DMS153 (cell line): Measurements from ENCODE around the gene FER.
"Not testable (repeated sequence)": the region's sequence is repeated elsewhere in the genome, so short reads cannot be mapped to it uniquely, and the experiment has no call there.

Source experiments
- DNase-seq: peaks from one replicate; lab custom pipeline; 2025; lab: John Stamatoyannopoulos, UW

Gene FER

DNA sequence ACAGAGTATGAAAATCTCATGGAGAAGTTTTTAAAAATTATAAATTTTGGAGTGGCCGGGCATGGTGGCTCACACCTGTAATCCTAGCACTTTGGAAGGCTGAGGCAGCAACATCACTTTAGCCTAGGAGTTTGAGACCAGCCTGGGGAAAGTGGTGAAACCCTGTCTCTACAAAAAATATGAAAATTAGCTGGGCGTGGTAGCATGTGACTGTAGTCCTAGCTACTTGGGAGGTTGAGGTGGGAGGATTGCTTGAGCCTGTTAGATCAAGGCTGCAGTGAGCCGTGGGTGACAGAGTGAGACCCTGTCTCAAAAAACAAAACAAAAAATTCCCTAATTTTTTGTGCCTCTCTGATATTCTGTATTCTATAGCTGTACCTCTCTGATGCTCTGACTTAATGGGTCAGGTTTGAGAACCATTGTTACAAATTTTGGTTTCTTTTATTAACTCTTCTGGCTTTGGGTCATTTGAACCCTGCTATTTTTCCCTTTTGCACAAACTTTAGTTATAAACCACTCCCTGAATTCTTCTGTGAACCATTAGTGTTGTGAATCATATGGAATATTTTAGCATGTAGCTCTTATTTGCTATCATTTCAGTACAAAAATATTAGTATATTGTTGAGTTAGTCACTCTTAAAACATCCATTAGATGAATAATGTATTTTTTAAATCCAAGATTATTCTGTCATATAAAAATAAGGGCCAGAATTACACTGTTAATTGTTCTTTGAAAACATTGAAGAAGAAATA, 51.0 kb downstream of the FER start:
- no peak for DNase-seq

- no peak for DNase-seq
These were observed 53.6 kb downstream of the FER start for GRCh38 chr5:108801301-108801700.

GRCh38 chr5:108801776-108802175, 54.1 kb downstream of the FER start:
- DNase-seq: no peak

GRCh38 chr5:108810717-108811116, 63.0 kb downstream of the FER start:
- no peak for DNase-seq

GRCh38 chr5:108813673-108814072, 66.0 kb downstream of the FER start:
- DNase-seq: no peak

GRCh38 chr5:108814551-108814950, 66.9 kb downstream of the FER start:
- no peak for DNase-seq

DNA sequence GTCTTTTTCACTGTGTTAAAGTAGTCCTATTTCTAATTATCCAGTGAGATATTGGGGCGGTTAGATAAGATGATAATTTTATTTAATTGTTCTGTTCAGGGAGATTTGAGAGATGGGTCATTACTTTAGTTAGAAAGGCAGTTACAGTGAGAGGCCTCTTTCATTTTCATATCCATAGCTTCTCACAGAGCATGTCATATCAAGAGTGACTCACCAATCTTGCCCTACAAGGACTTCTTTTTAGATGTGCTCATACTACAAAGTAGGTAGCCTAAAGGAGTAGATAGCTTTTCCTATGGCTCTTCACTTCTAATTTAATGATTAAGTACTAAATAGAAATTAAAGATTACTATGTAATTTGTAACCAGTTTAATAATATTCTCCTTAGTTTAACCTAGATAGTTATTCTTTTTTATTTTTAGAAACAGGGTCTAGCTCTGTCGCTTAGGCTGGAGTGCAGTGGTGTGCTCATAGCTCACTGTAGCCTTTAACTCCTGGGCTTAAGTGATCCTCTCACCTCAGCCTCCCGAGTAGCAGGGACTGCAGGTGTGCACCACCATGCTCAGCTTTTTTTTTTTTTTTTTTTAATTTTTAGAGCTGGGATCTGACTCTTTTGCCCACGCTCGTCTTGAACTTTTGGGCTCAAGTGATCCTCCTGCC, 71.0 kb downstream of the FER start:
- no peak for DNase-seq

DNA sequence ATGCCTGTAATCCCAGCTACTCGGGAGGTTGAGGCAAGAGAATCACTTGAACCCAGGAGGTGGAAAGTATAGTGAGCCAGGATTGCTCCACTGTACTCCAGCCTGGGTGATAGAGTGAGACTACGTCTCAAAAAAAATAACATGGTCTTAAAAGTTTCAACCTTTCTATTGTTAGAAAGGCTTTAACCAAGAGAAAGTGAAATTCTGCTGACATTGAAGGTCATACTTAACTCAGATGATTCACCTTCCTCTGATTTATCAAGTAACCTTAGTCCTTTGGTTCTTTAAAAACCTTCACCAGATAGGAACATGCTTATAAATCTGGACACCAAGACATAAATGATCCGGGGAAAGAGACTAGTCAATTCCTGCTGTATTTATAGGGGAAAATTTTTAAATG, 73.3 kb downstream of the FER start:
- no peak for DNase-seq

GRCh38 chr5:108822211-108822947, 74.7 kb downstream of the FER start:
- DNase-seq: no peak

GRCh38 chr5:108827131-108827530, 79.4 kb downstream of the FER start:
- DNase-seq: no peak

DNA sequence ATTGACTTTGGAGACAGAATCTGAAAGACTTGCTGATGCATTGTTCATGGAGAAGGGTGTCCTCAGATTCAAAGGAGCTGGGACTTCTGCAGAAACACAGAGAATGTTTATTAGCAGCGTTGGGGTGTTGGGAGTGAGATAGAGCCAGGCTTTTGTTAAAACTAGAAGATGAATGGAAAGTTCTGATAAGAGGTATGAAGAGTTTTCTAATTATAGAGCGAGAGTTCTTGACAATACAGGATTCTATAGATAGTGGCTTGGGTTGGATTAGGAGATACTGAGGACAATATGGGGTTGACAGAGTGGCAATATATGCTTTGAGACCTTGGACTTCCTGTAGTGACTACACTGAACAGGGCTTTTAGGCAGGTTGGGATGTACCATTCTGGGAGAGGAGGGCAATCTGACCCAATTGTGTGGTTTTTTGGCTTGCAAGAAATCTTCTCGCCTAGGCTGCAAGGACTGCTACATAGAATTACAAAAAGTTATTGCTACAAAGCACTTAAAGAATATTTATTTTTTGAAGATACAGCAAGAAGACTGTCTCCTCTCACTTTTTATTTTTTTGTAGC, 83.1 kb downstream of the FER start:
- DNase-seq: no peak

GRCh38 chr5:108836492-108836891, 88.8 kb downstream of the FER start:
- DNase-seq: no peak

DNA sequence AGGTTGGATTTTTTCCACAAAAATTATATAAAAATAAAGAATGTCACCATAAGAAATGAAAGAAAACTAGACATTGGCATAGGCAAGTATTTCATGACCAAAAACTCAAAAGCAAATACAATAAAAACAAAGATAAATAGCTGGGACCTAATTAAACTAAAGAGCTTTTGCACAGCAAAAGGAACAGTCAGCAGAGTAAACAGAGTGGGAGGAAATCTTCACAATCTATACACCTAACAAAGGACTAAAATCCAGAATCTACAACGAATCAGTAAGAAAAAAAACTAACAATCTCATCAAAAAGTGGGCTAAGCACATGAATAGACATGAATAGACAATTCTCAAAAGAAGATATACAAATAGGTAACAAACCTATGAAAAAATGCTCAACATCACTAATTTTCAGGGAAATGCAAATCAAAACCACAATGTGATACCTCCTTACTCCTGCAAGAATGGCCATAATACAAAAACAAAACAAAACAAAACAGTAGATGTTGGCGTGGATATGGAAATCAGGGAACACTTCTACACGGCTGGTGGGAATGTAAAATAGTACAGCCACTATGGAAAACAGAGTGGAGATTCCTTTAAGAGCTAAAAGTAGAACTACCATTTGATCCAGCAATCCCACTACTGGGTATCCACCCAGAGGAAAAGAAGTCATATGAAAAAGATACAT, 94.7 kb downstream of the FER start:
- DNase-seq: not testable (repeated sequence)

- DNase-seq: not testable (repeated sequence)
These were observed 103.4 kb downstream of the FER start for GRCh38 chr5:108851129-108851528.

DNA sequence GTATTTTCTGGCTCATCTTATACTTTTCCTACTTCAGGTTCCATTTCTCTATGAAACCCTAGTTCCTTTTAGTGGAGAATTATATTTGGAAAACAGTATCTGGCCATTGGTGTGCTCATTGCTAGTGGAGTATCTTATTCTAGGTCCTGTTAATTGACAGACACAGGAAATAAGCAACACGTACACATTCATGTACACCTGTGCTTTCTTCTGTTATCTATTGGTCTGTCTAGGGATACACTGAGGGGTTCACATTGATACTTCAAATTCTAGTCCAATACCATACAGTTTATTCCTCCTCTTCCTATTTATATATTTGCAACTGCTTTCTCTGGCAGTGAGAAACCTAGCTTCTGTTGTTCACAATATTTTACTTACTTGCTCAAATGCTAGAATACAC, 110.2 kb downstream of the FER start:
- DNase-seq: no peak

DNA sequence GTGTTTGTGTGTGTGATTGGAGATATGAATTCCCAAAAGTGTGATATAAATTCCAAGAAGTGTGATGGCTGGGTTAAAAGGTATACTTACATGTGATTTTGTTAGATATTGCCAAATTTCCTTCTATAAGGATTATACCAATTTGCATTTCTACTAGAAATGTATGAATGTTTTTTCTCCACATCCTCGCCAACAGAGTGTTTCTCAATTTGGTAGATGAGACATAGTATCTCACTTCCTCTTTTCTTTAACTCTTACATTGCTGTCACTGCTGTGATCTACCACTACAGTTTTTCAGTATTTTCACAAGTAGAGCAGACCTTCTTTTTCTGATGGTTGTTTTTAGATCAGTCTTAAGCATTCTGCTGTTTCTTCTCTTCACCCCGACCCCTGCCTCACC, 111.3 kb downstream of the FER start:
- no peak for DNase-seq

- no peak for DNase-seq
These were observed 114.5 kb downstream of the FER start for GRCh38 chr5:108862211-108862610.

- not testable (repeated sequence) for DNase-seq
These were observed 118.4 kb downstream of the FER start for GRCh38 chr5:108866097-108866496.

DNA sequence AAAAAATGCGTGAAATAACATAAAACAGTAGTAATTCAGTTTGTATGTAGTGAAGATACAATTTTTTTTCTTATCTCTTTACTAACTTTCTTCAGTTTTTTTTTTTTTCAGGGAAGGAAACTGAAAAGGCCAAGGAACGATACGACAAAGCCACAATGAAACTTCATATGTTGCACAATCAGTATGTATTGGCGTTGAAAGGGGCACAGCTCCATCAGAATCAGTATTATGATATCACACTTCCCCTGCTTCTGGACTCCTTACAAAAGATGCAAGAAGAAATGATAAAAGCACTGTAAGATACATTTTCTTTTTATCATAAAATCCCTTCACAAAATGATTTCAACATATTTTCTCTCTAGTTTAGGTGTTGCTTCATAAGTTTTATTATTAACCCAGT, 120.0 kb downstream of the FER start:
- no peak for DNase-seq

GRCh38 chr5:108869066-108869465, 121.4 kb downstream of the FER start:
- no peak for DNase-seq

GRCh38 chr5:108876451-108876850, 128.8 kb downstream of the FER start:
- no peak for DNase-seq

GRCh38 chr5:108878756-108879155, 131.1 kb downstream of the FER start:
- DNase-seq: no peak
